ENCODE data around the gene USP48.

USP48 gene

GRCh38 chr1:21663248-21663950 is 119.5 kb downstream of the USP48 start:
- no peak for DNase-seq (ENCODE audit: low read depth)
- H3K4me3 ChIP-seq (replicated peaks; ENCODE audit: low read depth, low read length): no peak overlapping the region
- TF ChIP-seq, protein P1, sequence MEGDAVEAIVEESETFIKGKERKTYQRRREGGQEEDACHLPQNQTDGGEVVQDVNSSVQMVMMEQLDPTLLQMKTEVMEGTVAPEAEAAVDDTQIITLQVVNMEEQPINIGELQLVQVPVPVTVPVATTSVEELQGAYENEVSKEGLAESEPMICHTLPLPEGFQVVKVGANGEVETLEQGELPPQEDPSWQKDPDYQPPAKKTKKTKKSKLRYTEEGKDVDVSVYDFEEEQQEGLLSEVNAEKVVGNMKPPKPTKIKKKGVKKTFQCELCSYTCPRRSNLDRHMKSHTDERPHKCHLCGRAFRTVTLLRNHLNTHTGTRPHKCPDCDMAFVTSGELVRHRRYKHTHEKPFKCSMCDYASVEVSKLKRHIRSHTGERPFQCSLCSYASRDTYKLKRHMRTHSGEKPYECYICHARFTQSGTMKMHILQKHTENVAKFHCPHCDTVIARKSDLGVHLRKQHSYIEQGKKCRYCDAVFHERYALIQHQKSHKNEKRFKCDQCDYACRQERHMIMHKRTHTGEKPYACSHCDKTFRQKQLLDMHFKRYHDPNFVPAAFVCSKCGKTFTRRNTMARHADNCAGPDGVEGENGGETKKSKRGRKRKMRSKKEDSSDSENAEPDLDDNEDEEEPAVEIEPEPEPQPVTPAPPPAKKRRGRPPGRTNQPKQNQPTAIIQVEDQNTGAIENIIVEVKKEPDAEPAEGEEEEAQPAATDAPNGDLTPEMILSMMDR (IDR thresholded peaks at IDR 0.05; ENCODE audit: low read length, missing control alignments): no peak

GRCh38 chr1:21662426-21663247 is 120.3 kb downstream of the USP48 start:
- no peak for DNase-seq (ENCODE audit: low read depth)
- TF ChIP-seq, protein P1 (IDR thresholded peaks at IDR 0.05; ENCODE audit: low read length, missing control alignments): no peak
- no peak overlapping the region for H3K4me3 ChIP-seq (replicated peaks; ENCODE audit: low read depth, low read length)

- DNase-seq (ENCODE audit: low read depth): no peak
- H3K4me3 ChIP-seq (replicated peaks; ENCODE audit: low read depth, low read length): no peak overlapping the region
- TF ChIP-seq, protein P1 (IDR thresholded peaks at IDR 0.05; ENCODE audit: low read length, missing control alignments): no peak
Observed at GRCh38 chr1:21661886-21662285, 121.1 kb downstream of the USP48 start.

DNA sequence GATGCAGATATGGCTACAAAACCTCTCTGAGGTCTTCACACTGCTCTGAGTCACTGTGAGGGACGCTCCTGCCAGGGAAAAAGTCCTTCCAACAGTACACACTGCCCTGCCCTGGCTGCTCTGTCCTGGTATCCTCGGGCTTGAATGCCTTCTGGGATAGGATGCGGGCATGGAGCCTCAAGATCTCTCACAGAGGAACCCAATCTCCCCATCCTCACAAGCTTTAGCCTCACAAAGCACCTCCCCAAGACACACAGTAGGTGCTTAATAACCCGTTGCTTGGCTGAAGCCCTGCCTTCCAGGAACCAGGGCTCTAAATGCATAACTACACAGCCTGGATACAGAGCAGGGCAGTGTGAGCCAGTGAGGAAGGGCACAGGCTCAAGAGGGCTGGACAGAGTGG is 123.0 kb downstream of the USP48 start:
- no peak overlapping the region for H3K4me3 ChIP-seq (replicated peaks; ENCODE audit: low read depth, low read length)
- DNase-seq (ENCODE audit: low read depth): no peak
- TF ChIP-seq, protein P1 (IDR thresholded peaks at IDR 0.05; ENCODE audit: low read length, missing control alignments): no peak

DNA sequence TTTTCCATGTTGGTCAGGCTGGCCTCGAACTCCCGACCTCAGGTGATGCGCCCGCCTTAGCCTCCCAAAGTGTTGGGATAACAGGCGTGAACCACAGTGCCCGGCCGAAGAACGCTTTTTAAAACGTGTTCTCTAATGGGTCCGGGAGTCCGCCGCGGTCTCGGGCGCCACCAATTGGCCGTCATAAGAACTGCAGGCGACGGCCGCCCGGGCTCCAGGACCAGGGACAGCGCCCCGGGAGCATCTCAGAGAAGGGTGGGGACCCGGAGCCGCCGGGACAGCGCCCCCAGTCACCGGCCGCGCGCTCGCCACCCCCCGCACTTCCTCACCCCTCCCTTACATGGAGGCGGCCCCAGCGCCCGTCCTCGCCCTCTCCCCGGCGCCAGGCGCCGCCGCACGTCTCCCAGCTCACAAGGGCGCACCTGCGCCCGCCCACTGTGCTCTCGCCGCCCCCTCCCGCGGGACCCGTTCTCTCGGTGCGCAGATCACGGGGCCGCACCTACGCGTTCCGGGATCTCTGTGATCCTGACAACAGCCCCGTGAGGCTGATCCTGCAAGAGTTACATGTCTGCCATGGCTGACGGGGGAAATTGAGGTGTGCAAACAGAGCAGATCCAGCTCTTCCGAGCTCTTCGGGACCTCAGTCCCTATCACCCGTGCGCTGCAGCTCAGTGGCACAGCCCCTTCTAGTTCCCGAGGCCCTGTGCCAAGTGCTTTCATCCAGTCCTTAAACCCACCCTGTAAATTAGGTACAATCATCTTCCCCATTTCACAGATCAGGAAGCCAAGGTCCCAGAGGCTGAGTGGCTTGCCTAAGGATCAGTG is 123.6 kb downstream of the USP48 start:
- H3K4me3 ChIP-seq (replicated peaks; ENCODE audit: low read depth, low read length): no peak overlapping the region
- TF ChIP-seq, protein P1 (IDR thresholded peaks at IDR 0.05; ENCODE audit: low read length, missing control alignments): peak; percentile 68
- peak; percentile 56 for DNase-seq (ENCODE audit: low read depth)

DNA sequence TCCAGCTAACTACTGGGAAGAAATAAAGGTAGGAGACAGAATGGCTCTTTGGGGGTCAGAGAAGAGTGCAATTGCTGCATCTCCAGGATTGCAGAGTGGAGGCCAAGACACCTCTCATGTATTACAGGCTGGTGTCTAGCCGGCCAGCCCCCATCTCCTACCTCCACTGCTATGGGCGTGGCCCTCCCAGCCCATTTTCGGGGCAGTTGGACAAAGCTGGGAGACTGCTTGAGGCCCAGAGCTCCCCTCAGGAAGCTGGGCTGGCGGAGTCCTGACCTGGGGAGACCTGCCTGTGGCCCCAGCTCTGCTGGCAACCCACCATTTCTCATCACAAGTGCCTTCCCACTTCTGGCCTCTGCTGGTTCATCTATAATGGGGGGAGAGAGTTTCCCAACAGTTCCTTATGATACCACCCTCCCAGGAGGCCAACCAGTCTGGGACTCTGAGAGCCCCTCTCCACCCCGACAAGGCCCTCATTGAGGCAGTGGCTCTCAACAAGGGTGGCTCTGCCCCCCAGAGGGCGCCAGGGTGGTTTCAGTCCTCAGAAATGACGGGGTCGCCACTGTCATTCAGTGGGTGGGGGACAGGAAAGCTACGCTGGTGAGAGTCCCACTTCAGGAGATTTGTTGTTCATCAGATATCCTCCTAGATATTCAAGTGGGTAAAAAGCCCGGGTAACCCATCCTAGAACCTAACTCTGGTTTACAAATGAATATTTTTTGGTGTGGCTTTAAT is 125.3 kb downstream of the USP48 start:
- no peak for DNase-seq (ENCODE audit: low read depth)
- TF ChIP-seq, protein P1 (IDR thresholded peaks at IDR 0.05; ENCODE audit: low read length, missing control alignments): no peak
- no peak overlapping the region for H3K4me3 ChIP-seq (replicated peaks; ENCODE audit: low read depth, low read length)

Measured in fibroblast of pulmonary artery (primary cell).